AG04449 (cell line): Measurements from ENCODE around the gene CAPN5.
A peak's percentile ranks its signal among the peaks of the same experiment; 100 is the strongest.

Experiments used
- CTCF ChIA-PET: fragments of 350-600 bp; formaldehyde crosslinking; extraction: SDS; loops from one replicate; lab custom pipeline; 2021; ENCODE audit warnings: antibody characterized with exemption; lab: Yijun Ruan, JAX
- POLR2A ChIA-PET: fragments of 400-600, 350-600 bp; formaldehyde crosslinking; extraction: SDS; loops from one replicate; lab custom pipeline; 2020; ENCODE audit warnings: antibody characterized with exemption, inconsistent platforms; lab: Yijun Ruan, JAX
- DNase-seq: peaks from one replicate; pipeline ENCODE4 v3.0.0-alpha.2; 2010; ENCODE audit warnings: low read depth, low spot score
- H3K4me3 ChIP-seq: 2 replicates; pipeline ENCODE4 v1.5.1; 2011; ENCODE audit warnings: low read depth, mild to moderate bottlenecking, control low read depth, low read length
- TF ChIP-seq, protein P1 (sequence below): IDR thresholded peaks from one replicate; pipeline ENCODE4 v1.5.1; 2011; ENCODE audit warnings: mild to moderate bottlenecking, moderate library complexity, low read length, control low read depth, inconsistent platforms; ENCODE audit not compliant: insufficient read depth; ENCODE audit errors: missing control alignments

The CAPN5 gene

GRCh38 chr11:77063861-77064260, 2.9 kb upstream of the CAPN5 start:
- CTCF ChIA-PET: interaction anchor here (0.6 to 5.2 kb wide), 8 partner anchors 16 to 696 kb away, joined by 3 to 86 read pairs (median 6); no protein-coding TSS in a partner anchor
- POLR2A ChIA-PET: no interaction called here

GRCh38 chr11:77064648-77065217, 2.0 kb upstream of the CAPN5 start:
- ChIA-PET POLR2A (no interaction called here), CTCF (interaction anchor here (0.6 to 5.2 kb wide), 8 partner anchors 12 to 695 kb away, joined by 3 to 86 read pairs (median 5); no protein-coding TSS in a partner anchor)
- TF ChIP-seq, protein P1, sequence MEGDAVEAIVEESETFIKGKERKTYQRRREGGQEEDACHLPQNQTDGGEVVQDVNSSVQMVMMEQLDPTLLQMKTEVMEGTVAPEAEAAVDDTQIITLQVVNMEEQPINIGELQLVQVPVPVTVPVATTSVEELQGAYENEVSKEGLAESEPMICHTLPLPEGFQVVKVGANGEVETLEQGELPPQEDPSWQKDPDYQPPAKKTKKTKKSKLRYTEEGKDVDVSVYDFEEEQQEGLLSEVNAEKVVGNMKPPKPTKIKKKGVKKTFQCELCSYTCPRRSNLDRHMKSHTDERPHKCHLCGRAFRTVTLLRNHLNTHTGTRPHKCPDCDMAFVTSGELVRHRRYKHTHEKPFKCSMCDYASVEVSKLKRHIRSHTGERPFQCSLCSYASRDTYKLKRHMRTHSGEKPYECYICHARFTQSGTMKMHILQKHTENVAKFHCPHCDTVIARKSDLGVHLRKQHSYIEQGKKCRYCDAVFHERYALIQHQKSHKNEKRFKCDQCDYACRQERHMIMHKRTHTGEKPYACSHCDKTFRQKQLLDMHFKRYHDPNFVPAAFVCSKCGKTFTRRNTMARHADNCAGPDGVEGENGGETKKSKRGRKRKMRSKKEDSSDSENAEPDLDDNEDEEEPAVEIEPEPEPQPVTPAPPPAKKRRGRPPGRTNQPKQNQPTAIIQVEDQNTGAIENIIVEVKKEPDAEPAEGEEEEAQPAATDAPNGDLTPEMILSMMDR: no peak
- H3K4me3 ChIP-seq: no peak overlapping the region
- no peak for DNase-seq

More at GRCh38 chr11:77063861-77064260, 2.9 kb upstream of the CAPN5 start:
- TF ChIP-seq, protein P1: no peak
- DNase-seq: no peak
- H3K4me3 ChIP-seq: no peak overlapping the region

DNA sequence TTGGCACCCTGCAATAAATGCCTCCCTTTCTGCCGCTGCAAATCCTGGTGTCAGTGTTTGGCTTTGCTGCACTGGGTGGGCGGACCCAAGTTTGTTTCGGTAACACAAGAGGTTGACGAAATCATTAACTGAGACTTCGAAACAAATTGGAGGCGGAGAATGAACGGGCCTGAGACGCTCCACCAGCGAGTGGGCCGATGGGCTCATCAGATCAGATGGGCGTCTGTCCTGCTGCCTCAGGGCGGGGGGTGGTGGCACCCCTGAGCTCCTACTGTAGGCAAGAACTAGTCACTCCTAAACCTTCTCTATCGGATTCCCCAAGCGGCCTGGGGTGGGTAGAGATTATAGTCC, 918 bp upstream of the CAPN5 start:
- CTCF ChIA-PET: interaction anchor here (0.7 to 5.2 kb wide), 9 partner anchors 14 to 122 kb away, joined by 3 to 86 read pairs (median 4); no protein-coding TSS in a partner anchor
- peak overlapping the region; percentile 63 for H3K4me3 ChIP-seq
- TF ChIP-seq, protein P1: no peak
- POLR2A ChIA-PET: no interaction called here
- DNase-seq: no peak

DNA sequence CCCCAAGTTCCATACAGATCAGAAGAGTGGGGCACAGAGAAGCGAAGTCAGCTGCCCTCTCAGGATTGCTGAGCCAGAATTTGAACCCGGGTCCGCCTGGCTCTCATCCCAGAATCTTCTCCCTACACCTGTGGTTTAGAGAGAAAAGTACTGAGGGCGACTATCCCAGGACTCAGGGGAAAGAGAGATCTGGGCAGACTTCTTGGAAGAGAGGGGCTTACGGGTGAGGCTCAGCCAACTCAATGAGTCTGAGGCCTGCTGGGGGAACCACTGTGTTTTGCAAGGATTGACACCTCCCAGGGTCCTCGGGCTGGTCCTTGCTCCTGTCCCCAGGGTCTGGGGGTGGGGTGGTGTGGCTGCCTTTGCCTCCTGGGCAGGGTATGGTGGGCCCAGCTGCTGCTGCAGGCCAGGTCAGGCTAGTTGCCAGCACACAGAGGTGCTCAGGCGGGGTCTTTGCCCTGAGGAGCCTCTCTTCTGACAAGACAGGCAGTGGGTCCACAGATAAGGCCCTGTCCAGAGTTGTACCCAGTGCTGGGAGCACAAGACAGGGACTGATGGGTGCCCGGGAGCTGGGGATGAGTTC, 1.2 kb downstream of the CAPN5 start:
- ChIA-PET POLR2A (no interaction called here), CTCF (interaction anchor here (3.0 kb wide), 1 partner anchor 23 kb away, joined by 20 read pairs; no protein-coding TSS in a partner anchor)
- DNase-seq: no peak
- TF ChIP-seq, protein P1: no peak
- H3K4me3 ChIP-seq: peak overlapping the region; percentile 72

DNA sequence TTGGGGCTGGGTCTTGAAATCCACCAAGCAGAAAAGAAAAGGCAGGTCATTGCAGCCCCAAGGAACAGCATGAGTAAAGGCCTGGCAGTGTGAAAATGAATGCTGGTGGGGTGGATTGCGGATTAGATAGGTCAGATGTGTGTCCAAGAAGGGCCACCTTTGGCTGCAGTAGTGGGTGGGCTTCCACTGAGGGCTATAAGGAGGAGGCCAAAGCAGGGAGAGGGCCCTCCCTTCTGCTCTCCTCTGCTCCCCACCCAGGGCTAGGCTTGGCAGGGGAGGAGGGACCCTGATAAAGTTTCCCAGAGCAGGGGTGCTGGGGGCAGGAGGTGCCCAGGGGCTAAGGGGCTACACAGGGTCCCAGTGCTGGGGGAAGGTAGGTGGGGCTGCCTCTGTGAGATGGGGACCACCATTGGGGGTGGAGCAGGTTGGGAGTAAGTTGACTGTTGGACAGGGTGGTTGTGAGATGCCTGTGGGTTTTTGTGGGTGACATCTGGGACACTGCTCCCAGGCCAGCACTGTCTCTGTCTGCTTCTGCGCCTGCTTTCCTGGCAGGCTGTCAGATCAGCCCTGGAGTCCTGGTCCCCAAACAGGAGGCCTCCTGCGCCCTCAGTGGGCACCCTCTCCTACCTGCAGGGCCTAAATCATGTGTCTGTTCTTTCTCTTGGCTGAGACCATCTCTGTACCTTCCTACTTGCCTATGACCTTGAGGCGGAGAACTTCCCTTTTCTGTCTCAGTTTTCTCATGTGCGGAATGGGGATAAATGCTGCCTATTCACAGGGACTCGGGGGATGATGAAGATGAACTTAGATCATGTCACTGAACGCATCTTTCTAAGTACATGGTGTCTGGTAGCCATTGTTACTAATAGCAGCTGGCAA, 1.9 kb downstream of the CAPN5 start:
- no peak for DNase-seq
- H3K4me3 ChIP-seq: peak overlapping the region; percentile 72; the same call in 1 of the 2 replicates
- TF ChIP-seq, protein P1: no peak
- ChIA-PET CTCF (interaction anchor here (1.2 to 3.0 kb wide), 4 partner anchors 11 to 33 kb away, joined by 4 to 20 read pairs (median 8); no protein-coding TSS in a partner anchor), POLR2A (no interaction called here)
